ENCODE results near the gene GRB7.
"Not testable (repeated sequence)": the region's sequence is repeated elsewhere in the genome, so short reads cannot be mapped to it uniquely, and the experiment has no call there.

The GRB7 gene

DNA sequence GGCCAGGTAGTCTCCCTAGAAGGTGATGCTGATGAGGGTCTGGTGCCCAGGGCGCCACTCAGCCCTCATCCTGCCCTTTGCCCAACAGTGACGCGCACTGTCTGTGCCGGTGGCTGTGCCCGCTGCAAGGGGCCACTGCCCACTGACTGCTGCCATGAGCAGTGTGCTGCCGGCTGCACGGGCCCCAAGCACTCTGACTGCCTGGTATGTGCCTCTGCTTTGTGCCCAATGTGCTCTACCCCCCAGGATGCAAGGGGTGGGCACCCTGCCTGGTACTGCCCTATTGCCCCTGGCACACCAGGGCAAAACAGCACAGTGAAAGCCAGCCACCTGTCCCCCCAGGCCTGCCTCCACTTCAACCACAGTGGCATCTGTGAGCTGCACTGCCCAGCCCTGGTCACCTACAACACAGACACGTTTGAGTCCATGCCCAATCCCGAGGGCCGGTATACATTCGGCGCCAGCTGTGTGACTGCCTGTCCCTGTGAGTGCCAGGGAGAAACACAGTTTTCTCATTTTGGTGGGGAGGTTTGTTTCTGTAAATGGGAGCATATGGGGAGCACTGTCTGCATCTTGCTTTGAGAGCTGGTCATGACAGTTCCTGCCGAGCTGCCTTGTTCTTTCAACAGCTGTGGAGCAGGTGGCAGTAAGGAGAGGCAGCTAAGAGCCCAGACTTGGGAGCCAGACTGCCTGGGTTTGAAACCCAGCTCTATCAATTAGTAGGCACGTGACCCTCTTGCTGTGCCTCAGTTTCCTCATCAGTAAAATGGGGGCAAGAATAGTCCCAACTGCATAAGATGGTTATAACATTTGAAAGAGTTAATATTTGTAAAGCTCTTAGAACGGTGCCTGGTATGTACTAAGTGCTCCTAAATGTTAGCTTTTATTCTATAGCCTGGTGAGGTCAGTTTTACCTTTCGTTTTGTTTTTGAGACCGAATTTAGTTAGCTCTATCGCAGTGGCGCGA, 27.5 kb upstream of the GRB7 start:
- no peak for DNase-seq

DNA sequence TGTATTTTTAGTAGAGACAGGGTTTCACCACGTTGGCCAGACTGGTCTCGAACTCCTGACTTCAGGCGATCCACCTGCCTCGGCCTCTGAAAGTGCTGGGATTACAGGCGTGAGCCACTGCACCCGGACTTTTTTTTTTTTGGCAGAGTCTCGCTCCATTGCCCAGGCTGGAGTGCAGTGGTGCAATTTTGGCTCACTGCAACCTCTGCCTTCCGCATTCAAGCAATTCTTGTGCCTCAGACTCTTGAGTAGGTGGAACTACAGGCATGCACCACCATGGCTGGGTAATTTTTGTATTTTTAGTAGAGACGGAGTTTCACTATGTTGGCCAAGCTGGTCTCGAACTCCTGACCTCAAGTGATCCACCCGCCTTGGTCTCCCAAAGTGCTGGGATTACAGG, 26.7 kb upstream of the GRB7 start:
- DNase-seq, result not testable (repeated sequence)

DNA sequence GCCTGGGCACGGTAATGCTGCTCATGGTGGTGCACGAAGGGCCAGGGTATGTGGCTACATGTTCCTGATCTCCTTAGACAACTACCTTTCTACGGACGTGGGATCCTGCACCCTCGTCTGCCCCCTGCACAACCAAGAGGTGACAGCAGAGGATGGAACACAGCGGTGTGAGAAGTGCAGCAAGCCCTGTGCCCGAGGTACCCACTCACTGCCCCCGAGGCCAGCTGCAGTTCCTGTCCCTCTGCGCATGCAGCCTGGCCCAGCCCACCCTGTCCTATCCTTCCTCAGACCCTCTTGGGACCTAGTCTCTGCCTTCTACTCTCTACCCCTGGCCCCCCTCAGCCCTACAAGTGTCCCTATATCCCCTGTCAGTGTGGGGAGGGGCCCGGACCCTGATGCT, 25.9 kb upstream of the GRB7 start:
- no peak for DNase-seq

DNA sequence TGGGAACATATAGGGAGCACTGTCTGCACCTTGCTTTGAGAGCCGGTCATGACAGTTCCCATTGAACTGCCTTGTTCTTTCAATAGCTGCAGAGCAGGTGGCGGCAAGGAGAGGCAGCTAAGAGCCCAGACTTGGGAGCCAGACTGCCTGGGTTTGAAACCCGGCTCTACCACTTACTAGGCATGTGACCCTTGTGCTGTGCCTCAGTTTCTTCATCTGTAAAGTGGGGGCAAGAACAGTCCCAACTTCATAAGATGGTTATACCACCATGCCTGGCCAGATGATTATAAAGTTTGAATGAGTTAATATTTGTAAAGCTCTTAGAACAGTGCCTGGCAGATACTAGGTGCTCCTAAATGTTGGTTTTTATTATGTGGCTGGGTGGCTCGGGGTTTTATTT, 23.5 kb upstream of the GRB7 start:
- DNase-seq, result no peak

DNA sequence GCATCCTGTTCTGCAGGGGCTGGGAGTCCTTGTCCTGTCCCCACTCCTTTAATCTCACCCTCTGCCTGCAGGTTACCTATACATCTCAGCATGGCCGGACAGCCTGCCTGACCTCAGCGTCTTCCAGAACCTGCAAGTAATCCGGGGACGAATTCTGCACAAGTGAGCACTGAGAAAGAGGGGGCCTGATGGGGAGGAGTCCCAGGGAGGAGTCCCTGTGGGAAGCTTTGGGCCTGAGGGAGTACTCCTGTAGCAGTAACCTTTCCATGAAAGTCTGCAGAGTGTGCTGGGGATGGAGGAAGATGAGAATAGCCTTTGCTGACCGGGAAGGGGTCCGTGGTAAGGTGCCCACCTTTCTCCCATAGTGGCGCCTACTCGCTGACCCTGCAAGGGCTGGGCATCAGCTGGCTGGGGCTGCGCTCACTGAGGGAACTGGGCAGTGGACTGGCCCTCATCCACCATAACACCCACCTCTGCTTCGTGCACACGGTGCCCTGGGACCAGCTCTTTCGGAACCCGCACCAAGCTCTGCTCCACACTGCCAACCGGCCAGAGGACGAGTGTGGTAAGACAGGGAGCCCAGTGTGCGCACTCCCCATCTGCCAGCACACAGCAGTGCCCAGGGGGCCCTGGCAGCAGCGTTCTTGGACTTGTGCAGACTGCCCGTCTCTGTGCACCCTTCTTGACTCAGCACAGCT, 22.2 kb upstream of the GRB7 start:
- DNase-seq, result no peak

GRCh38 chr17:39716073-39716818, 21.5 kb upstream of the GRB7 start:
- no peak for DNase-seq

GRCh38 chr17:39716879-39717536, 20.7 kb upstream of the GRB7 start:
- no peak for DNase-seq

DNA sequence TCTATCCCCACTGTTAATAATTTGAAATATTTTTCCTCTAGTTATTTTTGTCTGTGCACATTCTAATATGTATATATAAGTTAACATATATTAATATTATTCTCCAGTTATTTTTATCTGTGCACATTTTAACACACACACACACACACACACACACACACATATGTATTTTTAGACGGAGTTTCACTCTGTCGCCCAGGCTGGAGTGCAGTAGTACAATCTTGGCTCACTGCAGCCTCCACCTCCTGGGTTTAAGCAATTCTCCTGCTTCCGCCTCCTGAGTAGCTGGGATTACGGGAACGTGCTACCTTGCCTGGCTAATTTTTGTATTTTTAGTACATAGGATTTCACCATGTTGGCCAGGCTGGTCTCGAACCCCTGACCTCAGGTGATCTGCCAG, 20.1 kb upstream of the GRB7 start:
- DNase-seq, result no peak

DNA sequence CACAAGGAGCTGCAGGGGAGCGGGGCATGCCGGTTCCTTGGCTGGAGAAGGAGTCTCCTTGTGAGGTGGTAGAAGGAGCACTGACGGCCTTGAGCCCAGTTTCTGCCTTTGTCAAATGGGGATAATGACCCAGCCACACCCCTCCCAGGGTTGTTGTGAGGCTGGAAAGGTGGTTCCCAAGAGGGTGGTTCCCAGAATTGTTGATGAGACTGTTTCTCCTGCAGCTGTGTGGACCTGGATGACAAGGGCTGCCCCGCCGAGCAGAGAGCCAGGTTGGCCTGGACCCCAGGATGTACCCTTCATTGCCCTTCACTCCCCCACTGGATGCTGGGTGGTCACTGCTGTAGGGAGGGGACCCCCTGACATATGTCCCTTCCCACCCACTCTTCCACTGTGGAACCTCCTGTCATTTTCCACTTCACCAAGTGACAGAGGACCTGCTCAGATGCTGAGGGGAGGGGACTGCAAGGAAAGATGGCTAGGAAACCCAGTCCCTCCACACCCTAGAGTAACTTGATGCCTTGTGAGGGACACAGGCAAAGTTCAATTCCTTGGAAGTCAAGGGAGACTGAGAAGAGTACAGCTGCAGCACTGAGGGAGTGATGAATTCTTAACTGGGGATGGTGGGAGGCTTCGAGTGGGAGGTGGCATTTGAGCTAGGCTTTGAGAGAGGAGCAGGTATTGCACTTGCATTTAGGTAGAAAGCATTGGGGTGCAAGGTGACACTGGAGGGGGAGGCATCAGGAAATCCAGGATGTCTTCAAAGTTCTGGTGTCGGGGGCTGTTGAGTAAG, 18.0 kb upstream of the GRB7 start:
- no peak for DNase-seq

DNA sequence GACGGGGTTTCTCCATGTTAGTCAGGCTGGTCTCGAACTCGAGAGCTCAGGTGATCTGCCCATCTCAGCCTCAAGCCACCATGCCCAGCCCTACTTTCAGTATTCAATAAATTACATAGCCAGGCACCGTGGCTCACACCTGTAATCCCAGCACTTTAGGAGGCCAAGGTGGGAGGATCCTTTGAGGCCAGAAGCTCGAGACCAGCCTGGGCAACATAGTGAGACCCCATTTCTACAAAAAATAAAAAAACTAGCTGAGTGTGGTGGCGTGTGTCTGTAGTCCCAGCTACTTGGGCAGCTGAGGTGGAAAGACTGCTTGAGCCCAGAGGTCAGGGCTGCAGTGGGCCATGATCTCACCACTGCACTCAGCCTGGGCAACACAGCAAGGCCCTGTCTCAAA, 15.6 kb upstream of the GRB7 start:
- no peak for DNase-seq

- no peak for DNase-seq
Observed at GRCh38 chr17:39722965-39723848, 14.5 kb upstream of the GRB7 start.

DNA sequence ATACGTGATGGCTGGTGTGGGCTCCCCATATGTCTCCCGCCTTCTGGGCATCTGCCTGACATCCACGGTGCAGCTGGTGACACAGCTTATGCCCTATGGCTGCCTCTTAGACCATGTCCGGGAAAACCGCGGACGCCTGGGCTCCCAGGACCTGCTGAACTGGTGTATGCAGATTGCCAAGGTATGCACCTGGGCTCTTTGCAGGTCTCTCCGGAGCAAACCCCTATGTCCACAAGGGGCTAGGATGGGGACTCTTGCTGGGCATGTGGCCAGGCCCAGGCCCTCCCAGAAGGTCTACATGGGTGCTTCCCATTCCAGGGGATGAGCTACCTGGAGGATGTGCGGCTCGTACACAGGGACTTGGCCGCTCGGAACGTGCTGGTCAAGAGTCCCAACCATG, 13.0 kb upstream of the GRB7 start:
- no peak for DNase-seq

- DNase-seq, result not testable (repeated sequence)
Observed at GRCh38 chr17:39725923-39726322, 11.8 kb upstream of the GRB7 start.

GRCh38 chr17:39726617-39727016, 11.1 kb upstream of the GRB7 start:
- no peak for DNase-seq

GRCh38 chr17:39727556-39727955, 10.2 kb upstream of the GRB7 start:
- no peak for DNase-seq

- DNase-seq, result no peak
Observed at GRCh38 chr17:39729280-39729851, 8.4 kb upstream of the GRB7 start.

- no peak for DNase-seq
Observed at GRCh38 chr17:39730095-39730921, 7.4 kb upstream of the GRB7 start, which contains the start of gene MIEN1. Gene MIEN1, minus strand, starts transcription at chr17:39730532. Its CDS starts 37 bp downstream, at chr17:39730495.

DNA sequence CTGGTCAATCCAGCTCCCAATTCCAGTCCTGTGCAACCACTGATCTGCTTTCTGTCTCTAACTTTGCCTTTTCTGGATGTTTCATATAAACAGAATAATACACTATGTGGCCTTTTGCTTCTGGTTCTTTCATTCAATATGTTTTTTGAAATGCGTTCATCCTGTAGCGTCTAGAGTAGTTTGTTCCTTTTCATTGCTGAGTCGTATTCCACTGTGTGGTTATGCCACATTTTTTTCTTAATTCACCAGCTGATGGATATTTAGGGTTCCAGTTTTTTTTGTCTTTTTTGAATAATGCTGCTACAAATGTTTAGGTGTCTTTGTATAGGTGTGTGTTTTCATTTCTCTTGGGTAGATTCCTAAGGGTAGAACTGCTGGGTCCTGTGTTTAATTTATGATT, 5.2 kb upstream of the GRB7 start:
- no peak for DNase-seq

- DNase-seq, result no peak
Observed at GRCh38 chr17:39735882-39736281, 1.9 kb upstream of the GRB7 start.

All from SIG-M5 (cell line).